BJ (cell line): Measurements from ENCODE around the gene CIB4. TPM values are rescaled to one million over a fixed set of nuclear protein-coding genes. Genes with fewer than 3 reads are reported as not detected.

ENCODE experiments used
- CTCF ChIA-PET: fragments of 350-600 bp; formaldehyde crosslinking; extraction: SDS; loops from one replicate; lab custom pipeline; 2021; ENCODE audit warnings: antibody characterized with exemption, inconsistent platforms; lab: Yijun Ruan, JAX
- POLR2A ChIA-PET: fragments of 300-600 bp; sonication (Branson Sonifier 250); formaldehyde crosslinking; extraction: SDS; loops from one replicate; lab custom pipeline; 2021; ENCODE audit warnings: antibody characterized with exemption; lab: Charles Lee
- DNase-seq: peaks from one replicate; pipeline ENCODE4 v3.0.0-alpha.2; 2011; ENCODE audit warnings: low read depth
- H3K27me3 ChIP-seq: 2 replicates; pipeline ENCODE4 v1.6.0; 2011; ENCODE audit warnings: low read length; ENCODE audit not compliant: control insufficient read depth, insufficient read depth
- H3K36me3 ChIP-seq: 2 replicates; pipeline ENCODE4 v1.5.1; 2011; ENCODE audit warnings: low read length; ENCODE audit not compliant: control insufficient read depth, insufficient read depth
- H3K4me3 ChIP-seq: 2 replicates; pipeline ENCODE4 v1.5.1; 2011; ENCODE audit warnings: low read depth, mild to moderate bottlenecking, control low read depth, low read length
- CTCF ChIP-seq: IDR thresholded peaks from 2 replicates; pipeline ENCODE4 v1.5.1; 2011; ENCODE audit warnings: low read depth, mild to moderate bottlenecking, control low read depth, inconsistent platforms, low read length, moderate library complexity; ENCODE audit not compliant: insufficient read depth
- polyA plus RNA-seq: library from polyadenylated mRNA; depleted of rRNA; stranded (reverse); fragments of >200 nt; gene quantifications from 2 replicates; pipeline ENCODE4 v1.2.3, GENCODE V29; 2011

Gene CIB4
- polyA plus RNA-seq, 1 experiment: not detected

GRCh38 chr2:26629751-26630150, 11.4 kb downstream of the CIB4 start:
- Histone ChIP-seq H3K4me3 (no peak overlapping the region), H3K36me3 (no peaks in the 10 kb centered on the region), H3K27me3 (peaks cover 7% of the 10 kb centered on the region)
- DNase-seq: no peak
- ChIA-PET POLR2A (no interaction called here), CTCF (no interaction called here)
- TF ChIP-seq CTCF: no peak

- DNase-seq: no peak
- CTCF ChIA-PET: no interaction called here
- POLR2A ChIA-PET: no interaction called here
Observed at GRCh38 chr2:26629346-26629630, 11.9 kb downstream of the CIB4 start.

DNA sequence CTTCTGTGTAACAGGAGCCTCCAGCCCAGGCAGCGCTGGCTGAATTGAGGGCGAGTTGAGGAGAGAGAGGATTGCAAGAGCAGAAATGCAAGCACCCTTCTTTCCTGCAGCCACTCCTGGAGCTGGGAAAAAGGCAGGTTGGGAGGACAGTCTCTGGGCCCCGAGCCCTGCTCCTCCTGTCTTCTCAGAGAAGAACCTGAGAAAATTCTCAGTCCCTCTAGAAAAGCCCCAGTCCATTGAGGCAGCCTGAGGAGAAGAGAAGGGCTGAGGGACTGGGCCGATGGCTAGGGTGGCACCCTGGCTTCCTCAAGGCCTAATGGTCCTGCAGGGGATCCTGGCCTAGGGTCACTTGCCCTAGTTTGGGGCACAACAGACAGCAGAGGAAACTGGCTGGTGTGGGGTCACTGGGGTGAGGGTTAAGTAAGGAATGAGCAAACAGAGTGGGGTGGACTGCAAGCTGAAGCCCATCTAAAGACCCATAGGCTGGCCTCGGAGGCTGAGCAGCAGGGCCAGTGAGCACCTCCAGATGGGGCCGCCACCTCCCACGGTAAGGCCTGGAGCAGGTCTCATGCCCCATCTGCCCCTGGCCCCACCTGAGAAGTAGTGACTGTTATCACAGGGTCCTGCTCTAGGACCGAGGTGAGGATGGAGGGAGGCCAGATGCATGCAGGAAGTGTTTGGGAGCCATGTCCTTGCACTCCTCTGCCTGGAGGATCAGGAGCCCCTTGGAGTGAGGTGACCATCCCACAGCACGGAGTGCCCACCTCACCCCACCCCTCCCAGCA, 12.4 kb downstream of the CIB4 start:
- ChIA-PET CTCF (no interaction called here), POLR2A (no interaction called here)

More at GRCh38 chr2:26629346-26629630, 11.9 kb downstream of the CIB4 start:
- Histone ChIP-seq H3K36me3 (no peaks in the 10 kb centered on the region), H3K27me3 (peaks cover 7% of the 10 kb centered on the region), H3K4me3 (no peak overlapping the region)
- no peak for TF ChIP-seq CTCF

DNA sequence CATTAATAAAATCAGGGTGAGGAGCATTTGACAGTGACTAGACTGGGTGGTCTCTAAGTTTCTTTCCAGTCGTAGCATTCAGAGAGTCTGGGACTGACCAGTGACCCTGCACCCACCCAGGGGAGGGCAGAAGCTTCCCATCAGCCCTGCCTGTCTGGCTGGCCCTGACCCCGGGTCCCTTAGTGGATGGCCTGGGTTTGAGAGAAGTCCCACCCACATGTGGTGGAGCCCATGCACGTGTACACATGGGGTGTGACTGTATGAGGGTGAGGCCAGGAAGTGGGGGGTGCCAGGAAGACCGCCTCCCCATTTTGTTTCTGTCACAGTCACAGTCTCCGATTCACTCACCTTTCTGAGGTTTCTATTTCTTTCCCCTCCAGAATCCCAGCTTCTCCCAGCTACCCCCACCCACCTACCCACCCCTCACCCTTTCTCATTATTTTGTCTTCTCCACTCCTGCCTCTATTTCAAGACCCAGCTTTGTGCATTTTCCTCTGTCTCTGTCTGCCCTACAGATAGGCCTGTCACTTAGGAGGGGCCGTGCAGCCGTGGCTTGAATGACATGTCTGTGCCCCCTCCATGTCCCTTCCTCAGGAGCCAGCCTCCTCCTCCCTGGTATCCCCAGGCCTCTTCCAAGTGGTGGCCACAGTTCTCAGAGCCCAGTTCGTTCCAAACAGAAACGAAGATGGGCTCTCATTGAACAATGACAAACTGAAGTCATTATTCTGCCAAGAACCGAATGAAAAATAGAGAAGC, 13.6 kb downstream of the CIB4 start:
- ChIA-PET POLR2A (no interaction called here), CTCF (interaction anchor here (0.6 to 0.7 kb wide), 3 partner anchors 24 to 120 kb away, joined by 3 to 5 read pairs (median 4); no protein-coding TSS in a partner anchor)
- TF ChIP-seq CTCF: no peak

More for the DNA sequence above, 12.4 kb downstream of the CIB4 start:
- no peak for TF ChIP-seq CTCF
- Histone ChIP-seq H3K4me3 (no peak overlapping the region), H3K36me3 (no peaks in the 10 kb centered on the region), H3K27me3 (peaks cover 5% of the 10 kb centered on the region; the same call in 1 of the 2 replicates)
- DNase-seq: no peak

GRCh38 chr2:26626606-26627005, 14.6 kb downstream of the CIB4 start:
- CTCF ChIA-PET: interaction anchor here (0.6 kb wide), 1 partner anchor 121 kb away, joined by 4 read pairs; no protein-coding TSS in a partner anchor
- Histone ChIP-seq H3K27me3 (peaks cover 3% of the 10 kb centered on the region; the same call in 1 of the 2 replicates), H3K4me3 (no peak overlapping the region), H3K36me3 (no peaks in the 10 kb centered on the region)
- DNase-seq: no peak
- no peak for TF ChIP-seq CTCF
- POLR2A ChIA-PET: no interaction called here

More for the DNA sequence above, 13.6 kb downstream of the CIB4 start:
- H3K4me3 ChIP-seq: no peak overlapping the region
- H3K36me3 ChIP-seq: no peaks in the 10 kb centered on the region
- DNase-seq: no peak
- H3K27me3 ChIP-seq: 0 out of 2 replicates have a peak, but pooled peaks cover 3% of the 10 kb centered on the region
